Neural crest cell (in vitro differentiated cells): ENCODE data around the gene MUC2. TPM values are rescaled to one million over a fixed set of nuclear protein-coding genes. Genes with fewer than 3 reads are reported as not detected.

ENCODE experiments used
- DNase-seq: peaks from one replicate; pipeline ENCODE4 v3.0.0; 2021; ENCODE audit warnings: low read depth, mixed read lengths, low spot score
- H3K27ac Mint-ChIP-seq: one replicate; pipeline ENCODE4 v1.8.0; 2021; ENCODE audit warnings: mild to moderate bottlenecking, mixed read lengths; ENCODE audit not compliant: unreplicated experiment
- H3K27me3 Mint-ChIP-seq: 2 replicates; pipeline ENCODE4 v1.8.0; 2021; ENCODE audit warnings: low read depth, mild to moderate bottlenecking, mixed read lengths
- H3K36me3 Mint-ChIP-seq: 2 replicates; pipeline ENCODE4 v1.8.0; 2021; ENCODE audit warnings: low read depth, mild to moderate bottlenecking, mixed read lengths
- H3K4me1 Mint-ChIP-seq: 2 replicates; pipeline ENCODE4 v1.8.0; 2021; ENCODE audit warnings: mixed read lengths
- H3K4me3 Mint-ChIP-seq: one replicate; pipeline ENCODE4 v1.8.0; 2021; ENCODE audit warnings: mild to moderate bottlenecking, mixed read lengths
- H3K9me3 Mint-ChIP-seq: 2 replicates; pipeline ENCODE4 v1.8.0; 2021; ENCODE audit warnings: mixed read lengths
- total RNA-seq: library from RNA; stranded (reverse); gene quantifications from 2 replicates; pipeline ENCODE4 v1.2.1, GENCODE V29; 2021
- TF ChIP-seq, protein P1 (sequence below): fragments of 200-600 bp; sonication (generic); conservative IDR thresholded peaks from 2 replicates; pipeline ENCODE4 v1.5.0; 2021; ENCODE audit warnings: antibody characterized with exemption, mild to moderate bottlenecking

MUC2 gene
- total RNA-seq, 1 donor from 2014 or later, result not detected

GRCh38 chr11:1053121-1053901 lies 21.4 kb upstream of the MUC2 start:
- DNase-seq, result no peak
- no peaks in the 10 kb centered on the region for H3K36me3 Mint-ChIP-seq

GRCh38 chr11:1054143-1055108 lies 20.2 kb upstream of the MUC2 start:
- Mint-ChIP-seq H3K4me1 (no peaks in the 10 kb centered on the region), H3K27ac (no peak overlapping the region), H3K27me3 (no peaks in the 10 kb centered on the region), H3K36me3 (no peaks in the 10 kb centered on the region), H3K9me3 (no peaks in the 10 kb centered on the region), H3K4me3 (no peak overlapping the region)
- TF ChIP-seq, protein P1, sequence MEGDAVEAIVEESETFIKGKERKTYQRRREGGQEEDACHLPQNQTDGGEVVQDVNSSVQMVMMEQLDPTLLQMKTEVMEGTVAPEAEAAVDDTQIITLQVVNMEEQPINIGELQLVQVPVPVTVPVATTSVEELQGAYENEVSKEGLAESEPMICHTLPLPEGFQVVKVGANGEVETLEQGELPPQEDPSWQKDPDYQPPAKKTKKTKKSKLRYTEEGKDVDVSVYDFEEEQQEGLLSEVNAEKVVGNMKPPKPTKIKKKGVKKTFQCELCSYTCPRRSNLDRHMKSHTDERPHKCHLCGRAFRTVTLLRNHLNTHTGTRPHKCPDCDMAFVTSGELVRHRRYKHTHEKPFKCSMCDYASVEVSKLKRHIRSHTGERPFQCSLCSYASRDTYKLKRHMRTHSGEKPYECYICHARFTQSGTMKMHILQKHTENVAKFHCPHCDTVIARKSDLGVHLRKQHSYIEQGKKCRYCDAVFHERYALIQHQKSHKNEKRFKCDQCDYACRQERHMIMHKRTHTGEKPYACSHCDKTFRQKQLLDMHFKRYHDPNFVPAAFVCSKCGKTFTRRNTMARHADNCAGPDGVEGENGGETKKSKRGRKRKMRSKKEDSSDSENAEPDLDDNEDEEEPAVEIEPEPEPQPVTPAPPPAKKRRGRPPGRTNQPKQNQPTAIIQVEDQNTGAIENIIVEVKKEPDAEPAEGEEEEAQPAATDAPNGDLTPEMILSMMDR, result no peak
- DNase-seq, result no peak

More at GRCh38 chr11:1053121-1053901, 21.4 kb upstream of the MUC2 start:
- Mint-ChIP-seq H3K4me3 (no peak overlapping the region), H3K4me1 (no peaks in the 10 kb centered on the region), H3K9me3 (no peaks in the 10 kb centered on the region), H3K27me3 (peaks cover 2% of the 10 kb centered on the region), H3K27ac (no peak overlapping the region)
- TF ChIP-seq, protein P1, result no peak

- Mint-ChIP-seq H3K4me3 (no peak overlapping the region), H3K27ac (no peak overlapping the region), H3K27me3 (no peaks in the 10 kb centered on the region), H3K36me3 (no peaks in the 10 kb centered on the region), H3K4me1 (no peaks in the 10 kb centered on the region), H3K9me3 (no peaks in the 10 kb centered on the region)
- no peak for DNase-seq
- TF ChIP-seq, protein P1, result no peak
Observed at GRCh38 chr11:1055109-1055703, 19.5 kb upstream of the MUC2 start.

GRCh38 chr11:1055990-1056771 lies 18.5 kb upstream of the MUC2 start:
- Mint-ChIP-seq H3K9me3 (no peaks in the 10 kb centered on the region), H3K27me3 (peaks cover 4% of the 10 kb centered on the region), H3K4me3 (no peak overlapping the region), H3K36me3 (no peaks in the 10 kb centered on the region), H3K4me1 (no peaks in the 10 kb centered on the region), H3K27ac (no peak overlapping the region)
- DNase-seq, result no peak
- TF ChIP-seq, protein P1, result no peak

- Mint-ChIP-seq H3K36me3 (peaks cover 2% of the 10 kb centered on the region), H3K4me3 (no peak overlapping the region), H3K4me1 (peaks cover 3% of the 10 kb centered on the region), H3K27ac (no peak overlapping the region), H3K9me3 (peaks cover 2% of the 10 kb centered on the region), H3K27me3 (peaks cover 11% of the 10 kb centered on the region)
- no peak for DNase-seq
- TF ChIP-seq, protein P1, result no peak
Observed at GRCh38 chr11:1057806-1058205, 16.9 kb upstream of the MUC2 start.
